Measurements from ENCODE around the gene NUTM2E.
"Not testable (repeated sequence)": the region's sequence is repeated elsewhere in the genome, so short reads cannot be mapped to it uniquely, and the experiment has no call there.

Gene NUTM2E

GRCh38 chr10:79866903-79867551 lies 40.5 kb downstream of the NUTM2E start:
- DNase-seq = not testable (repeated sequence)

DNA sequence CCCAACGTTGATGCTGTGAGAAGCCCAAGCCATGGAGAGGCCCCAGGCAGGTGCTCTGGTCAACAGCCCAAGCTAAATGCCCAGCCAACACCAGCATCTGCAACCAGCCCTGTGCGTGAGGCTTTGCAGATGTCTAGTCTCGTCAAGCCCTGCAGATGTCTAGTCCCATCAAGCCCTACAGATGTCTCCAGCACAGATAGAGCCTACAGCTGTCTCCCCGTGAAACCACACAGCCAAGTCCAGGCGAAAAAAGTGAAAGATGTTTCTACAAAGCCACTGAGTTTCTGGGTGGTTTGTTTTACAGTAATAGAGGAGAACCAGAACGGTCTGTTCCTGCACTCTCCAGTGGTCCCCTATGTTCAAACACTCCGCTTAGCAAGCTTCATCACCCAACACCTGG lies 41.5 kb downstream of the NUTM2E start:
- DNase-seq = not testable (repeated sequence)

DNA sequence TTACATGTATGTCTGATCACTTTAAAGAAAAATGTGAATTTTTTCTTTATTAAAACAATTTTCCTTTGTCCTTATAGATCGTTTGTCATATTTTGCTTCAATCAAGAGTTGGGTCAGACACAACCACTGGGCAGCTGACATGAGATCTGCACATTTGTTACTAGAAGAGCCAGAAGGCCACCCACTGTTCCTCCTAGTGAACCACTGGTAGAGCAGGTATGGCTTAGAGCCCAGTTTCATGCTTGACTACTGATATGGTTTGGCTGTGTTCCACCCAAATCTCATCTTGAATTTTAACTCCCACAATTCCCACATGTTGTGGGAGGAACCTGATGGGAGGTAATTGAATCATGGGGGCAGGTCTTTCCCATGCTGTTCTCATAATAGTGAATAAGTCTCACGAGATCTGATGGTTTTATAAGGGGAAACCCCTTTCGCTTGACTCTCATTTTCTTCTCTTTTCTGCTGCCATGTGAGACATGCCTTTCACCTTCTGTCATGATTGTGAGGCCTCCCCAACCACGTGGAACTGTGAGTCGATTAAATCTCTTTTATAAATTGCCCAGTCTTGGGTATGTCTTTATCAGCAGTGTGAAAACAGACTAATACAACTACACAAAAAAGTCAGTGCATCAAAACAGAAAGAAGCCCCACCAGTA lies 43.0 kb downstream of the NUTM2E start:
- DNase-seq = not testable (repeated sequence)

GRCh38 chr10:79871729-79872128 lies 45.2 kb downstream of the NUTM2E start:
- DNase-seq = not testable (repeated sequence)

All from hippocampal formation (tissue), 2 donors.